HG03095 (cell line): ENCODE results near the gene DKKL1.
"Not testable (repeated sequence)": the region's sequence is repeated elsewhere in the genome, so short reads cannot be mapped to it uniquely, and the experiment has no call there.

Experiments used
- ATAC-seq: cut with Tn5 transposase; IDR thresholded peaks from one replicate; pipeline ENCODE4 v1.9.1; 2021; ENCODE audit warnings: moderate library complexity; ENCODE audit not compliant: unreplicated experiment

The DKKL1 gene

GRCh38 chr19:49363268-49364082 is at the start of gene DKKL1:
Gene DKKL1 (plus strand): TSS chr19:49363877. CDS start chr19:49363999, 122 bp downstream.
- peak; percentile 58 for ATAC-seq

- ATAC-seq: no peak
These were observed 48.6 kb upstream of the DKKL1 start for GRCh38 chr19:49315111-49315510.

- no peak for ATAC-seq
These were observed 47.4 kb upstream of the DKKL1 start for GRCh38 chr19:49316284-49316683.

- no peak for ATAC-seq
These were observed 45.4 kb upstream of the DKKL1 start for GRCh38 chr19:49318296-49318695.

DNA sequence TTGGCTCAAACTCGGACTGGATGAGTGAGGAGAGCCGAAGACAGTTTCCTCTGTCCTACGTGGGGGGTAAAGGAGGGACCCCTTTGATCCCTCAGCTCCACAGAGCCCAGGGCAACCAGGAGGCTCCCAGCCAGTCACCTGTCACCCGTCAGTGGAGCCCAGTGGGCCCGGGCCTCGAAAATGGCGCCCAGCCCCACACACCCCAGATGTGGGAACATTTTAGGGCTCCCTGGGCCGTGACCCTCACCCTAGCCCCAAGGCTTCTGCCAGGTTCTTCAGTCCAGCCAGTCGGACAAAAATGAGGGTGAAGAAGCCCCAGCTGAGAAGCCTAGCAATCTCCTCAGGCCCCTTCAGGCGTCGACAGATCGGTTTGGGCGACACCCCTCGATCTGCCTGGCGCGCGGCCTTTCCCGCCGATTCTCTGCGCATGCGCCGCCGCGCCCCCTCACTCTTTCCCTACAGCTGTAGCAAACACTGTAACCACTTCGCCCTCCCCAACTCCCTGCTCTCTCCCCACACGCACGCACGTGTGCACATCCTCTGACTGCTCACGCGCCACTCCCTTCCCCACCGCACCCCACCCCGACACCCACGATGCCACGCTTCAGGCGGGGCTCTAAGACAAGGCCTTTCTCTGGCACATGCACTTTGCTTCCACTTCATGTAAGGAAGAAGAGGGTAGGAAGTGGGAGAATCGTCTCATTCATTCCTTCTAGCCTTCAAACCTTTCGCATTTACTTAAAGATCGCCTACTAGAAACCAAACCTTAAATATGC is 38.7 kb upstream of the DKKL1 start, which contains the start of gene SLC6A16:
Gene SLC6A16 (minus strand): TSS at position 391 of the 776 bp plus-strand sequence. CDS start 13,844 bp downstream, outside the sequence.
- no peak for ATAC-seq

DNA sequence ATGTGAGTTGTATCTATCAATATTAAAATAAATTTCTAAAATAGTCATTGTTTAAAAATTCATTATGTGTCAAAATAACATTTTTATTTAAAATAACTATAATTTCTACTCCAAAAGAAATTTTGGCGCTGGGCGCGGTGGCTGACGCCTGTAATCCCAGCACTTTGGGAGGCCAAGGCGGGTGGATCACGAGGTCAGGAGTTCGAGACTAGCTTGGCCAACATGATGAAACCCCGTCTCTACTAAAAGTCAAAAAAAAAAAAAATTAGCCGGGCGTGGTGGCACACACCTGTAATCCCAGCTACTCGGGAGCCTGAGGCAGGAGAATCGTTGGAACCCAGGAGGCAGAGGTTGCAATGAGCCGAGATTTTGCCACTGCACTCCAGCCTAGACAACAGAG is 37.9 kb upstream of the DKKL1 start:
- ATAC-seq: not testable (repeated sequence)

DNA sequence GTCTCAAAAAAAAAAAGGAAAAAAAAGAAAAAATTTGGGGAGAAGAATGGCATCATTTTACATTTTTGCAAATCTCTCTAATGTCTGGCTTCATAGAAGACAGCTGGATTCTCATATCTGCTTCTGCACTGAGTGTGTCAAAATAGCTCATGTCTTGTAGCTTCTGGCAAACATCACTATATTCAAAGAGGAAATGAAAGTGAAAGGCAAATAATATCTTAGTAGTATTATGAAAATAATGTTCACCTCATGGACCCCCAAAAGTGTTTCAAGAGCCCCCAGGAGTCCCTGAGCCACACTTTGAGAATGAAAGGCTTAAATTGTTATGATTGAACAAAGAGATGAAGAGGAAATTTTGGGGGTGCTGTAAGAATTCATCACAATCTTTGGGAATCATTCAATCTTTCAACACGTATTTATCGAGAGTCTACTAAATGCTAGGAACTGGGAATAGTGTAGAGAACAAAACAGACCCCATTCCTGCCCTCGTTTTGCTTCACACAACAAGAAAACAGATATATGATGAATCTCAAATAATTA is 37.4 kb upstream of the DKKL1 start:
- no peak for ATAC-seq

DNA sequence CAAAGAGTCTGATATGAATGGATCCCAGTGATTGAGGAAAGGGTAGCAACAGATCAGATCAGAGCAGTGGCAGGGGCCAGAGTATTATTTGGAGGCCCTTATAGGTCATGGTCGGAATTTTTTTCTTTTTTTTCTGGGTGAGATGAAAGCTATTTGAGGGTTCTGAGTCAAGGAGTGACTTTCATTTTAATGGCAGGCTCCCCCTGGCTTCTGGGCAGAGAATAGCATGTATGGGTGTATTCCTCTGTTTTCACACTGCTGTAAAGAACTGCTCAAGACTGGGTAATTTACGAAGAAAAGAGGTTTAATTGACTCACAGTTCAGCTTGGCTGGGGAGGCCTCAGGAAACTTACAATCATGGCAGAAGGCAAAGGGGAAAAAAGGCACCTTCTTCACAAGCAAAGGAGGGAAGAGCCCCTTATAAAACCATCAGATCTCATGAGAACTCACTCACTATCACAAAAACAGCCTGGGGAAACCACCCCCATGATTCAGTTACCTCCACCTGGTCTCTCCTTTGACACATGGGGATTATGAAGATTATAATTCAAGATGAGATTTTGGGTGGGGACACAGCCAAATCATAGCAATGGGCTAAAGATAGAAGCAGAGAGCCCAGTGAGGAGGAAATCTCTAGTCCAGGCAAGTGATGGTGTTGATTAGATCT is 35.7 kb upstream of the DKKL1 start:
- ATAC-seq: no peak

- no peak for ATAC-seq
These were observed 34.9 kb upstream of the DKKL1 start for GRCh38 chr19:49328741-49329140.

GRCh38 chr19:49331187-49331586 is 32.5 kb upstream of the DKKL1 start:
- ATAC-seq: not testable (repeated sequence)

DNA sequence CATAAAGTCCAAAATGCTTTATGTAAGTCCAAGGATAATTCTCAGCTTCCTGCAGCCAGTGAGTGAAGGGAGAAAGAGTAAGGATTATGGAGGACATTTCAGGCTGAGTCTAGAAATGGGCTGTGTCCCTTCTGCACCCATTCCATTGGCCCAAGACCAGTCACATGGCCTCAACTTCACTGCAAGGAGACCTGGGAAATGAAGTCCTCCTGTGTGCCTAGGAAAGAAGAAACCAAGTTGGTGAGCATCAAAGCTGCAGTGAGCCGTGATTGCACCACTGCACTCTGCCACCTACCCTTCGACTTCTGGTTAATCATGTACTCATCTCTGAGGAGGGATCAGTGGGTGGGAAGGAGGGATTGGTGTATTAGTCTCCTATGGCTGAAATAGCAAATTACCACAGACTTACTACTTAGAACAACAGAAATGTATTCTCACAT is 32.0 kb upstream of the DKKL1 start:
- peak; percentile 41 for ATAC-seq

- ATAC-seq: not testable (repeated sequence)
These were observed 30.8 kb upstream of the DKKL1 start for GRCh38 chr19:49332691-49333417.

- no peak for ATAC-seq
These were observed 30.3 kb upstream of the DKKL1 start for GRCh38 chr19:49333418-49333805.

DNA sequence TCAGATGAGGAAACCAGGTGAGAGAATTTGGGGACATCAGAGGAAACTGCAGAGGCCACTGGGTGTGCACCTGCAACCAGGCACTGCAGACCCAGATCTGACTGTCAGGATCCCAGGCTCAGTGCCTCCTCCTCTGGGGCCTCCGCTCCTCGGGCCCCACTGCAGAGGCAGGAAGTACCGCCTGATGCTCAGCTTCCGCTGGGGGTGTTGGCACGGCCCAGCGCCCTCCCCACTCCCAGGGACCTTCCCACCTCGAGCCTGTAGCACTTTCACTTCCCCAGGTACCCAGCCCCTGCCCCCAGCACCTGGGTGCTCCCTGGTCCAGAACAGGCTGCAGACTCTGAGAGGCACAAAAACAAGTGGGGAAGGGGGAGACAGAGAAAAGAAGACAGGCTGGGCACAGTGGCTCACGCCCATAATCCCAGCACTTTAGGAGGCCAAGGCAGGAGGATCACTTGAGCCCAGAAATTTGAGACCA is 29.8 kb upstream of the DKKL1 start:
- no peak for ATAC-seq

DNA sequence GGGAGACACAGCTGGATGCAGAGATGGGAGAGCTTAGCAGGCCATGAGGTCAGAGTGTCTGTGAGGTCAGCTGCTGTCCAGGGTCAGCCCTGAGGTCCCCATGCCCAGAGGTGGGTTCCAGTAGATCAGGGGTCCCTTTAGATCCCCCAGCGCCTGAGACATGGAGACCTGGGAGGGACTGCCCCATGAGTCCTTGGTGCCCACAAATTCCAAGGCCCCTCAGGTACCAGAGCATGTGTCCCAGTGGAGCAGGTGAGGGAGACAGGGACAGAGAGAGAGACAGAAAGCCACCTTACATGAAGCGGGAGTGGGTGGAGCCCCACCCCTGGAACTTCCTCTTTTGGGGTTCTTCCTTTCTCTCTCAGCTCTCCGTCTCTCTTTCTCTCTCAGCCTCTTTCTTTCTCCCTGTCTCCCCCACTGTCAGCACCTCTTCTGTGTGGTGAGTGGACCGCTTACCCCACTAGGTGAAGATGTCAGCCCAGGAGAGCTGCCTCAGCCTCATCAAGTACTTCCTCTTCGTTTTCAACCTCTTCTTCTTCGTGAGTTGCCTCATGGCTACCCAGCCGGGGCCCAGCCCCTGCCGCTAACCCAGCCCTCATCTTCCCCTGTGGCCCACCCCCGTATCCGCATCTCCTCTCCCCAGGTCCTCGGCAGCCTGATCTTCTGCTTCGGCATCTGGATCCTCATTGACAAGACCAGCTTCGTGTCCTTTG is 28.4 kb upstream of the DKKL1 start, which contains the start of gene CD37:
Gene CD37 (plus strand): TSS at position 336 of the 713 bp plus-strand sequence. CDS start 135 bp downstream, at position 471.
- no peak for ATAC-seq

GRCh38 chr19:49335784-49336481 is 27.7 kb upstream of the DKKL1 start:
- ATAC-seq: no peak

- no peak for ATAC-seq
These were observed 27.0 kb upstream of the DKKL1 start for GRCh38 chr19:49336482-49337266.
